A673 (cell line): Measurements from ENCODE around the gene INAFM2. TPM values are rescaled to one million over a fixed set of nuclear protein-coding genes. Genes with fewer than 3 reads are reported as not detected.
A peak's percentile ranks its signal among the peaks of the same experiment; 100 is the strongest.

Experiments used
- Bru-seq: library from RNA; stranded (reverse); fragments of 400-500 nt; gene quantifications from one replicate; lab custom pipeline; 2021; lab: Mats Ljungman, UMichigan
- BruChase-seq, 2 experiments: library from RNA; stranded (reverse); fragments of 400-500 nt; gene quantifications; one replicate each; lab custom pipeline; 2021; lab: Mats Ljungman, UMichigan
- BruUV-seq: library from RNA; stranded (reverse); fragments of 400-500 nt; replicated peaks from 2 replicates; lab custom pipeline; 2021; lab: Mats Ljungman, UMichigan
- CTCF ChIA-PET: fragments of 300-600 bp; sonication (Branson Sonifier 250); formaldehyde crosslinking; loops from one replicate; lab custom pipeline; 2022; ENCODE audit warnings: antibody characterized with exemption; lab: Charles Lee
- POLR2A ChIA-PET: fragments of 300-600 bp; sonication (Branson Sonifier 250); formaldehyde crosslinking; loops from one replicate; lab custom pipeline; 2022; ENCODE audit warnings: antibody characterized with exemption; ENCODE audit not compliant: low non-redundant PET; lab: Charles Lee
- DNase-seq: peaks from one replicate; pipeline ENCODE4 v3.0.0-alpha.2; 2015; ENCODE audit warnings: low spot score
- H3K27ac ChIP-seq: fragments of 200-600 bp; sonication (generic); 2 replicates; pipeline ENCODE4 v1.5.1; 2016; ENCODE audit warnings: mixed run types, low read depth, mild to moderate bottlenecking, mixed read lengths, antibody characterized with exemption, low read length; ENCODE audit not compliant: poor library complexity, severe bottlenecking
- H3K27me3 ChIP-seq: fragments of 200-600 bp; sonication (generic); replicated peaks from 2 replicates; pipeline ENCODE4 v1.6.1; 2017; ENCODE audit warnings: mixed run types, low read depth, mild to moderate bottlenecking, mixed read lengths, antibody characterized with exemption, low read length; ENCODE audit not compliant: insufficient read depth, poor library complexity
- H3K36me3 ChIP-seq: fragments of 200-600 bp; sonication (generic); 2 replicates; pipeline ENCODE4 v1.6.1; 2016; ENCODE audit warnings: mixed run types, mild to moderate bottlenecking, mixed read lengths, antibody characterized with exemption, low read length; ENCODE audit not compliant: insufficient read depth, poor library complexity, severe bottlenecking
- H3K4me1 ChIP-seq: fragments of 200-600 bp; sonication (generic); 2 replicates; pipeline ENCODE4 v1.6.1; 2017; ENCODE audit warnings: mixed run types, mild to moderate bottlenecking, mixed read lengths, antibody characterized with exemption, low read length; ENCODE audit not compliant: insufficient read depth, poor library complexity, severe bottlenecking
- H3K4me3 ChIP-seq: fragments of 200-600 bp; sonication (generic); 2 replicates; pipeline ENCODE4 v1.5.1; 2016; ENCODE audit warnings: low read depth, mixed run types, mild to moderate bottlenecking, mixed read lengths, low read length; ENCODE audit not compliant: poor library complexity, severe bottlenecking
- H3K9me3 ChIP-seq: fragments of 200-600 bp; sonication (generic); 2 replicates; pipeline ENCODE4 v1.6.1; 2016; ENCODE audit warnings: mixed run types, low read depth, mild to moderate bottlenecking, mixed read lengths, antibody characterized with exemption, low read length; ENCODE audit not compliant: poor library complexity, severe bottlenecking
- EZH2 ChIP-seq: fragments of 200-600 bp; sonication (generic); IDR thresholded peaks from 2 replicates; pipeline ENCODE4 v1.6.1; 2017; ENCODE audit warnings: borderline replicate concordance, low read depth, mild to moderate bottlenecking, mixed read lengths, antibody characterized with exemption, low read length; ENCODE audit not compliant: poor library complexity, severe bottlenecking
- intact Hi-C: fragments of 100-400 bp; cut with micrococcal nuclease; formaldehyde crosslinking; loops from one replicate; pipeline ENCODE4 v1.10.0; 2022; ENCODE audit not compliant: unreplicated experiment
- long read RNA-seq: library from polyadenylated mRNA; stranded (forward); transcript quantifications from one replicate; pipeline ENCODE4 v2.0.0, GENCODE V29; 2022
- total RNA-seq: library from RNA; stranded (reverse); gene quantifications from 2 replicates; pipeline ENCODE4 v1.2.3, GENCODE V29; 2021
- TF ChIP-seq, protein P1 (sequence below): fragments of 300-800, 200-600 bp; sonication (generic); conservative IDR thresholded peaks from 2 replicates; pipeline ENCODE4 v1.5.1; 2017; ENCODE audit warnings: low read depth, mild to moderate bottlenecking, antibody characterized with exemption, low read length, moderate library complexity, mixed read lengths

The INAFM2 gene
- 14.5 and 15.6 TPM in 2 replicates for total RNA-seq
- percentile 59 among the genes with signal in this experiment for Bru-seq, nascent RNA
- BruChase-seq, experiment 1, labeled RNA remaining after a 2-hour chase = percentile 81 among the genes with signal in this experiment
- BruChase-seq, experiment 2, labeled RNA remaining after a 6-hour chase = percentile 73 among the genes with signal in this experiment
- long read RNA-seq, transcript INAFM2-202 (1 exons, 3,052 nt) = major isoform, 13 of 13 reads
- long read RNA-seq, partial matches to known transcripts = 0 of 13 reads
- long read RNA-seq, other reads (novel, unspliced or antisense) = 0 of 13 reads

DNA sequence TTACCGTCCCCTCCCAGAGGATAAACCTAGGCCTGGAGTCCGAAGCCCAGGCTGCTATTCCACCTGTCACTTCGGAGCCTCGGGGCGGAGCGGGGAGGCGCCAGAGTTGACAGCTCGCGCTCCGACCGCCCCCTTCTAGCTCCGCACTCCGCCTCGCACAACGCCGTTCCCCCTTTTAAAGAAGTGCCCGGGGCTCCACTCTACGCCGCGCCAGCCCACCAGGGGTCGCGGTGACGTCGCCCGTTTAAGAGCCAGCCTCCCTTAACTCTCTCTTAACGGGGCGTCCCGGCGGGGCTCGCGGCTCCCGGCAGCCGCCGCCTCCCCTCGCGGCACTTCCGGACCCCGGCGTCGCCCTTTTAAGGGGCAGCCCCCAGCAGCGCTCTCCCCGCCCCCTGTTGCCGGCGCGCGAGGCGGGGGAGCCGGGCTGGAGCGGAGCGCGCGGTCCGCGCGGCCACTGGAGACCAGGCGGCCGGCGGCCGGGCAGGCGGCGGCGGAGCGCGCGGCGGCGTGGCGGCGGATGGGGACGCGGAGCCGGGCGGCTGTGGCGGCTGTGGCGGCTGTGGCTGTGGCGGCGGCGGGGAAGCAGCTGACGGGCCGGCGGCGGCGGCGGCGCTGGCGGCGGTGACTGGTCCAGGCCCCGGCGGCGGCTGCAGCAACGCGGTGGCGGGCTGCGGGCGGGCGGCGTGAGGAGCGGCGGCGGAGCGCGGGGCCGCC lies at the start of gene INAFM2:
TSS of gene INAFM2 (plus strand) at position 454 of the 714 bp plus-strand sequence. CDS start 364 bp downstream, outside the sequence.
- no peak for TF ChIP-seq EZH2
- TF ChIP-seq, protein P1, sequence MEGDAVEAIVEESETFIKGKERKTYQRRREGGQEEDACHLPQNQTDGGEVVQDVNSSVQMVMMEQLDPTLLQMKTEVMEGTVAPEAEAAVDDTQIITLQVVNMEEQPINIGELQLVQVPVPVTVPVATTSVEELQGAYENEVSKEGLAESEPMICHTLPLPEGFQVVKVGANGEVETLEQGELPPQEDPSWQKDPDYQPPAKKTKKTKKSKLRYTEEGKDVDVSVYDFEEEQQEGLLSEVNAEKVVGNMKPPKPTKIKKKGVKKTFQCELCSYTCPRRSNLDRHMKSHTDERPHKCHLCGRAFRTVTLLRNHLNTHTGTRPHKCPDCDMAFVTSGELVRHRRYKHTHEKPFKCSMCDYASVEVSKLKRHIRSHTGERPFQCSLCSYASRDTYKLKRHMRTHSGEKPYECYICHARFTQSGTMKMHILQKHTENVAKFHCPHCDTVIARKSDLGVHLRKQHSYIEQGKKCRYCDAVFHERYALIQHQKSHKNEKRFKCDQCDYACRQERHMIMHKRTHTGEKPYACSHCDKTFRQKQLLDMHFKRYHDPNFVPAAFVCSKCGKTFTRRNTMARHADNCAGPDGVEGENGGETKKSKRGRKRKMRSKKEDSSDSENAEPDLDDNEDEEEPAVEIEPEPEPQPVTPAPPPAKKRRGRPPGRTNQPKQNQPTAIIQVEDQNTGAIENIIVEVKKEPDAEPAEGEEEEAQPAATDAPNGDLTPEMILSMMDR = peak; percentile 54
- H3K4me3 ChIP-seq = peak within 1 kb of the TSS; percentile 60
- CTCF ChIA-PET = interaction anchor here (0.5 to 1.7 kb wide), 7 partner anchors 12 to 423 kb away, joined by 3 to 14 read pairs (median 4); partner anchors contain the start of gene CCDC9B
- no TSS peak for BruUV-seq
- DNase-seq = peak; percentile 98
- intact Hi-C loops = no loop called here
- H3K4me1 ChIP-seq = peaks cover 47% of the 10 kb centered on the region
- no peaks in the 10 kb centered on the region for H3K9me3 ChIP-seq
- H3K36me3 ChIP-seq = no peaks in the 10 kb centered on the region
- H3K27ac ChIP-seq = peak within 1 kb of the TSS; percentile 41
- POLR2A ChIA-PET = interaction anchor here (0.8 kb wide), 1 partner anchor 41 kb away, joined by 4 read pairs; no protein-coding TSS in a partner anchor
- no peaks in the 10 kb centered on the region for H3K27me3 ChIP-seq

DNA sequence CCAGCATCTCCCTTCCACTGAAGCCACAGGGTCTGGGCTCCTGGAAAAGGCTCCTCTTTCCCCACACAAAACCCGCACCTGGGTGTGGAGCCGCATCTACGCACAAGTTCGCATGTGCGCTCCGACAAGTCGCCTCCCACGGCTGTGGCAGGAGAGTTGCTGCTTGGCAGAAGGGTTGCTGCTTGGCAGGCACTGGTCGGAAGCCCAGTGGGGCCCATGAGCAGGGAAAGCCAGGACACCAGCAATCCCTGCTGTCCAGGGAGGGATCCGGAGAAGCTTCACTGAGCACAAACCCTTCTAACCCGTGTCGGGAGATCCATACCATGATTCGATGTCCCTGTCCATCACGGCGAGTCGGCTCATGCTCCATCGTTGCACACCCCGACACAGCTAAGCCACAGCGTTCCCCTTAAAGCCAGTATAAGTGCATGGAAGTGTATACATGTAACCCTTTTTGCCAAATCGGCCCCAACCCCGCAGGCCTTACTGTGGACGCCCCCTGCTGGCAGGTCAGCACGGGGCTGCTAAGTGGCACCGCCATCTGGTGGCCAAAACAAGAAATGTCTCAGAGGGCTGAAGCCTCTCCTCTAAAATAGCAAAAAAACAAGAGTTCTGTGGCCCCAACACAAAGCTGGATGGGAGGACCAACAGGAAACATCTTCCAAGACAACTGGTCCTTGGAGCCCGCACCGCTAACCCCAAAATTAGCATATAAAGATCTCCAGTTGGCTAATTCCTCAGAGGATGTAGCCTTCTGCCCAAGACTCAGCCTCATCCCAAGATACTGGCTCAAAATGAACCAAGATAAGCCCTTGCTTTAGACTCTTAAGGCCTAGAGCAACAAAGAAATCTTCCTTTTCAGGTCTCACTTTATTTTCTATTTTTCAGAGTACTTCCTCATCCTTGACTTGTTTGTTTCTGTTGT lies 48.9 kb upstream of the INAFM2 start:
- POLR2A ChIA-PET = interaction anchor here (0.5 kb wide), 1 partner anchor 198 kb away, joined by 9 read pairs; no protein-coding TSS in a partner anchor
- intact Hi-C loops = loop anchor here (1.0 to 10.0 kb wide), 6 partner anchors 58 to 1570 kb away; no protein-coding TSS in a partner anchor
- H3K36me3 ChIP-seq = no peaks in the 10 kb centered on the region
- H3K4me3 ChIP-seq = no peak overlapping the region
- peaks cover 25% of the 10 kb centered on the region for H3K4me1 ChIP-seq
- TF ChIP-seq, protein P1 = peak; percentile 100
- no peak for TF ChIP-seq EZH2
- peak; percentile 89 for DNase-seq
- H3K27ac ChIP-seq = no peak overlapping the region
- H3K9me3 ChIP-seq = no peaks in the 10 kb centered on the region
- CTCF ChIA-PET = interaction anchor here (0.6 to 3.0 kb wide), 11 partner anchors 10 to 386 kb away, joined by 3 to 25 read pairs (median 5); no protein-coding TSS in a partner anchor
- H3K27me3 ChIP-seq = no peaks in the 10 kb centered on the region
- no TSS peak for BruUV-seq
